Activated CD4-positive, CD25-positive, alpha-beta regulatory T cell treated with anti-CD3 and anti-CD28 coated beads, Interleukin-2, amount 50 U/mL, for 16 hours (primary cell): Measurements from ENCODE around the gene TCF3.
A peak's percentile ranks its signal among the peaks of the same experiment; 100 is the strongest.
"Not testable (repeated sequence)": the region's sequence is repeated elsewhere in the genome, so short reads cannot be mapped to it uniquely, and the experiment has no call there.

Experiments
- DNase-seq: peaks from one replicate; pipeline ENCODE4 v3.0.0-alpha.2; 2020; ENCODE audit warnings: low read depth, low spot score

Gene TCF3

GRCh38 chr19:1652471-1653299 is at the start of gene TCF3:
TSS of gene TCF3 (minus strand) at chr19:1652615. CDS start at chr19:1650248, 2,367 bp downstream.
- peak; percentile 97 for DNase-seq

- no peak for DNase-seq
Measured at GRCh38 chr19:1700733-1701663, 48.6 kb upstream of the TCF3 start.

- DNase-seq: no peak
Measured at GRCh38 chr19:1699998-1700732, 47.8 kb upstream of the TCF3 start.

- DNase-seq: no peak
Measured at GRCh38 chr19:1699386-1699785, 47.0 kb upstream of the TCF3 start.

GRCh38 chr19:1698636-1699035 is 46.2 kb upstream of the TCF3 start:
- DNase-seq: no peak

- DNase-seq: not testable (repeated sequence)
Measured at GRCh38 chr19:1695481-1695880, 43.1 kb upstream of the TCF3 start.

GRCh38 chr19:1691589-1692290 is 39.3 kb upstream of the TCF3 start:
- DNase-seq: no peak

GRCh38 chr19:1690699-1691307 is 38.4 kb upstream of the TCF3 start:
- no peak for DNase-seq

- not testable (repeated sequence) for DNase-seq
Measured at GRCh38 chr19:1685785-1686184, 33.4 kb upstream of the TCF3 start.

- no peak for DNase-seq
Measured at GRCh38 chr19:1685046-1685445, 32.6 kb upstream of the TCF3 start.

- DNase-seq: no peak
Measured at GRCh38 chr19:1684573-1684912, 32.1 kb upstream of the TCF3 start.

- DNase-seq: no peak
Measured at GRCh38 chr19:1683869-1684572, 31.6 kb upstream of the TCF3 start.

GRCh38 chr19:1680976-1681375 is 28.6 kb upstream of the TCF3 start:
- DNase-seq: no peak

GRCh38 chr19:1678073-1678472 is 25.7 kb upstream of the TCF3 start:
- no peak for DNase-seq

GRCh38 chr19:1676351-1677266 is 24.2 kb upstream of the TCF3 start:
- DNase-seq: no peak

GRCh38 chr19:1675633-1676350 is 23.4 kb upstream of the TCF3 start:
- DNase-seq: no peak

- no peak for DNase-seq
Measured at GRCh38 chr19:1674293-1674679, 21.9 kb upstream of the TCF3 start.

- no peak for DNase-seq
Measured at GRCh38 chr19:1673645-1674292, 21.4 kb upstream of the TCF3 start.
